GM21737 (cell line): ENCODE data around the gene RNF123.
"Not testable (repeated sequence)": the region's sequence is repeated elsewhere in the genome, so short reads cannot be mapped to it uniquely, and the experiment has no call there.

ENCODE experiments used
- ATAC-seq: cut with Tn5 transposase; IDR thresholded peaks from one replicate; pipeline ENCODE4 v1.9.1; 2021; ENCODE audit warnings: mild to moderate bottlenecking, moderate library complexity; ENCODE audit not compliant: unreplicated experiment

Gene RNF123

GRCh38 chr3:49738067-49738713 is 48.8 kb downstream of the RNF123 start:
- ATAC-seq, result no peak

- ATAC-seq, result no peak
Observed at GRCh38 chr3:49740427-49740826, 51.1 kb downstream of the RNF123 start.

- ATAC-seq, result no peak
Observed at GRCh38 chr3:49745986-49746385, 56.6 kb downstream of the RNF123 start.

- no peak for ATAC-seq
Observed at GRCh38 chr3:49747792-49748480, 58.6 kb downstream of the RNF123 start.

GRCh38 chr3:49748874-49749273 is 59.5 kb downstream of the RNF123 start:
- not testable (repeated sequence) for ATAC-seq

GRCh38 chr3:49750056-49750455 is 60.7 kb downstream of the RNF123 start:
- ATAC-seq, result no peak

GRCh38 chr3:49751501-49751900 is 62.1 kb downstream of the RNF123 start:
- no peak for ATAC-seq

- no peak for ATAC-seq
Observed at GRCh38 chr3:49754536-49754935, 65.2 kb downstream of the RNF123 start.

- no peak for ATAC-seq
Observed at GRCh38 chr3:49756036-49756435, 66.7 kb downstream of the RNF123 start.

GRCh38 chr3:49757197-49757596 is 67.8 kb downstream of the RNF123 start:
- no peak for ATAC-seq

GRCh38 chr3:49759226-49759625 is 69.9 kb downstream of the RNF123 start:
- ATAC-seq, result no peak

- no peak for ATAC-seq
Observed at GRCh38 chr3:49761661-49762060, 72.3 kb downstream of the RNF123 start.

GRCh38 chr3:49763981-49764380 is 74.6 kb downstream of the RNF123 start:
- no peak for ATAC-seq

GRCh38 chr3:49769286-49769915 is 80.0 kb downstream of the RNF123 start:
- ATAC-seq, result no peak

GRCh38 chr3:49769926-49770325 is 80.6 kb downstream of the RNF123 start:
- no peak for ATAC-seq
